A549 (cell line): ENCODE results near the gene HSPH1.

Experiments
- BHLHE40 ChIP-seq: IDR thresholded peaks from 2 replicates; pipeline ENCODE4 v1.6.1; 2012; ENCODE audit warnings: low read depth, low read length, inconsistent platforms
- JUN ChIP-seq, 2 experiments: fragments of >200 bp; sonication (Bioruptor Twin); formaldehyde crosslinking; IDR thresholded peaks; 2 replicates in 1 of 2; 3 replicates in 1 of 2; pipeline ENCODE4 v1.6.1; 2016 to 2017
- NR3C1 ChIP-seq: fragments of >200 bp; sonication (Bioruptor Twin); formaldehyde crosslinking; IDR thresholded peaks from 3 replicates; pipeline ENCODE4 v1.6.1; 2017
- USF2 ChIP-seq: fragments of 450-650 bp; IDR thresholded peaks from 2 replicates; pipeline ENCODE4 v1.6.1; 2014; ENCODE audit warnings: antibody characterized with exemption
- TF ChIP-seq, protein P1 (sequence below): fragments of >200 bp; sonication (Bioruptor Twin); formaldehyde crosslinking; IDR thresholded peaks from 3 replicates; pipeline ENCODE4 v1.5.1; 2016

DNA sequence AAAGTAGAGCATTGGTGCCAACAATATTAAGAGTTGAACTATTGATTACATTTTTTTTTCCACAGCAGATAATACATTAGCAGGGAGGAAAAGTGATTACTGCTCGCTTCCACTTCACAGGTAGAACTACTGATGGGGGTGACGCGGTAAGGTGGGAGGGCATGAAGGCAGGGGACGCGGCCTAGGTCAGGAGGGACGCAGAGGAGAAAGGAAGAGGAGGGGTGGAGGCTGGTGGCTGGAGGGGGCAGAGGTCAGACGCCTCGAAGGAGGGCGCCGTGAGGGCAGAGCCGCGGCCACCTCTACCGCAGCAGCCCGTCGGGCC is 37.8 kb upstream of the HSPH1 start:
- TF ChIP-seq, protein P1, sequence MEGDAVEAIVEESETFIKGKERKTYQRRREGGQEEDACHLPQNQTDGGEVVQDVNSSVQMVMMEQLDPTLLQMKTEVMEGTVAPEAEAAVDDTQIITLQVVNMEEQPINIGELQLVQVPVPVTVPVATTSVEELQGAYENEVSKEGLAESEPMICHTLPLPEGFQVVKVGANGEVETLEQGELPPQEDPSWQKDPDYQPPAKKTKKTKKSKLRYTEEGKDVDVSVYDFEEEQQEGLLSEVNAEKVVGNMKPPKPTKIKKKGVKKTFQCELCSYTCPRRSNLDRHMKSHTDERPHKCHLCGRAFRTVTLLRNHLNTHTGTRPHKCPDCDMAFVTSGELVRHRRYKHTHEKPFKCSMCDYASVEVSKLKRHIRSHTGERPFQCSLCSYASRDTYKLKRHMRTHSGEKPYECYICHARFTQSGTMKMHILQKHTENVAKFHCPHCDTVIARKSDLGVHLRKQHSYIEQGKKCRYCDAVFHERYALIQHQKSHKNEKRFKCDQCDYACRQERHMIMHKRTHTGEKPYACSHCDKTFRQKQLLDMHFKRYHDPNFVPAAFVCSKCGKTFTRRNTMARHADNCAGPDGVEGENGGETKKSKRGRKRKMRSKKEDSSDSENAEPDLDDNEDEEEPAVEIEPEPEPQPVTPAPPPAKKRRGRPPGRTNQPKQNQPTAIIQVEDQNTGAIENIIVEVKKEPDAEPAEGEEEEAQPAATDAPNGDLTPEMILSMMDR = no peak
- no peak for TF ChIP-seq BHLHE40
- no peak for TF ChIP-seq USF2
- no peak for TF ChIP-seq JUN (IDR thresholded peaks at IDR 0.05)
- no peak for TF ChIP-seq NR3C1
